Coronary artery (tissue), 2 donors: ENCODE measurements around the gene FAM135A.
"Not testable (repeated sequence)": the region's sequence is repeated elsewhere in the genome, so short reads cannot be mapped to it uniquely, and the experiment has no call there.

Experiments
- DNase-seq: peaks from one replicate; pipeline ENCODE4 v3.0.0-alpha.2; 2017; ENCODE audit warnings: low spot score
- H3K27ac ChIP-seq, 2 donors: fragments of 200-600 bp; sonication (generic); one replicate each; pipeline ENCODE4 v1.5.1; 2016 to 2019
- H3K4me3 ChIP-seq: fragments of 200-600 bp; sonication (generic); 2 replicates; pipeline ENCODE4 v1.5.1; 2016; ENCODE audit warnings: mild to moderate bottlenecking, moderate library complexity
- TF ChIP-seq, protein P1 (sequence below): fragments of 200-600 bp; sonication (generic); IDR thresholded peaks from one replicate; pipeline ENCODE4 v1.5.1; 2019; ENCODE audit warnings: antibody characterized with exemption

Gene FAM135A

DNA sequence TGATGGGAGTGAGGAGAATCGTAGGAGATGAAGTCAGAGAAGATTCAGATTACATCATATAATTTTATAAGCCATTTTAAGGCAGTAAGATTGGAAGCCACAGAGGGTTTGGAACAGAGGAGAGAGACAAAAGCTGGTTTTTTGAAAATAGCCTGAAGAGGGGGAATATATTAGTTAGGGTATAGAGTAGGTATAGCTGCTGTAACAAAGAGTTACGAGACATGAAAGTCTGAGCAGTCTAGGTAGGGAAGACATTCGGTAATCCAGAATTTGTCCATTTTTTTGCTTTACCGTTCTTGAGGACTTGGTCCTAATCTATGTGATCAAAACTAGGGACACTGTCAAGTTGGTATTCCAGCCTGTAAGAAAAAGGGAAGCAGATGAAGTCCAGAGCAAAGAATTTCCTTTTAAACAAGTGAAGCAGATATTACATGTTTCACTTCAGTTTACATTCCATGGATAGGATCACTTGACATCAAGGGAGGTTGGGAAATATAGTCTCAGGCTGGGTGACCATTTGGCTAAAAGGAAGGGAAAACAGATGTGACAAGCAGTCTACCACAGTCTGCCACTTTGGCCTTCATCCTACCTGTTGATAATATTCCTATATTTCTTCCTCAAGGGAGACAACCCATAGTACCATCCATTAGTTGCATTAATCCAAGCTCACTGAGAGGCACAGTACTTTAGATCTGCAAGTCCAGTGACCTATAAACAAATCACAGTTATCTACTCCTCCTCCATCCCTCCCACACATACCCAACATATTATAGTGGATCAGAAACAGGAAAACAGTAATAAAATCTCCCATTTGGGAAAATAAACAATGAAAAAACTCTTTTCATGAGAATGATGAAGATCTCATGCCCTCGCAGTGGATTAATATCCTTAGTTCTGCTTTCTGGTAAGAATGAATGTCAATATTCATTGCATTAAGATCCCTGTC, 10.2 kb downstream of the FAM135A start:
- Histone ChIP-seq H3K27ac (no peak overlapping the region), H3K4me3 (no peak overlapping the region)
- TF ChIP-seq, protein P1, sequence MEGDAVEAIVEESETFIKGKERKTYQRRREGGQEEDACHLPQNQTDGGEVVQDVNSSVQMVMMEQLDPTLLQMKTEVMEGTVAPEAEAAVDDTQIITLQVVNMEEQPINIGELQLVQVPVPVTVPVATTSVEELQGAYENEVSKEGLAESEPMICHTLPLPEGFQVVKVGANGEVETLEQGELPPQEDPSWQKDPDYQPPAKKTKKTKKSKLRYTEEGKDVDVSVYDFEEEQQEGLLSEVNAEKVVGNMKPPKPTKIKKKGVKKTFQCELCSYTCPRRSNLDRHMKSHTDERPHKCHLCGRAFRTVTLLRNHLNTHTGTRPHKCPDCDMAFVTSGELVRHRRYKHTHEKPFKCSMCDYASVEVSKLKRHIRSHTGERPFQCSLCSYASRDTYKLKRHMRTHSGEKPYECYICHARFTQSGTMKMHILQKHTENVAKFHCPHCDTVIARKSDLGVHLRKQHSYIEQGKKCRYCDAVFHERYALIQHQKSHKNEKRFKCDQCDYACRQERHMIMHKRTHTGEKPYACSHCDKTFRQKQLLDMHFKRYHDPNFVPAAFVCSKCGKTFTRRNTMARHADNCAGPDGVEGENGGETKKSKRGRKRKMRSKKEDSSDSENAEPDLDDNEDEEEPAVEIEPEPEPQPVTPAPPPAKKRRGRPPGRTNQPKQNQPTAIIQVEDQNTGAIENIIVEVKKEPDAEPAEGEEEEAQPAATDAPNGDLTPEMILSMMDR, result no peak
- DNase-seq, result no peak

DNA sequence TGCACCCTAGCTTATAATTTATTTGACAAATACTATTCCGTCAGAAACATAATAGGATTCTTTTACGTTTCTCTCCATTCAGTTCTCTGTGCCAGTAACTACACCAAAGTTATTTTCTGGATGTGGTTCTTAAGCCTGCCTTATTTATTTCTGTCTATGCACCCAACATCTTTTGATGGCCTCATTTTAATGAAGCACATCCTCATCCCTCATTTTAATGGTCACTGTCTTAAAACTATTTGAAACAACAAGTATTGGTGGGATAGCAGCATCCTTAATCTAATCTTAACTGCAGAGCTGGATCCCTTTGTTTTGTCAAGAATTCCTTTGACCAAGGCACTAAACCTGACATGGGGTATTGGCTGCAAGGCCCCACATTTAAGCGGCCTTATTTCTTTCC, 11.0 kb downstream of the FAM135A start:
- DNase-seq, result no peak
- H3K27ac ChIP-seq, result no peak overlapping the region
- H3K4me3 ChIP-seq, result no peak overlapping the region
- TF ChIP-seq, protein P1, result no peak

DNA sequence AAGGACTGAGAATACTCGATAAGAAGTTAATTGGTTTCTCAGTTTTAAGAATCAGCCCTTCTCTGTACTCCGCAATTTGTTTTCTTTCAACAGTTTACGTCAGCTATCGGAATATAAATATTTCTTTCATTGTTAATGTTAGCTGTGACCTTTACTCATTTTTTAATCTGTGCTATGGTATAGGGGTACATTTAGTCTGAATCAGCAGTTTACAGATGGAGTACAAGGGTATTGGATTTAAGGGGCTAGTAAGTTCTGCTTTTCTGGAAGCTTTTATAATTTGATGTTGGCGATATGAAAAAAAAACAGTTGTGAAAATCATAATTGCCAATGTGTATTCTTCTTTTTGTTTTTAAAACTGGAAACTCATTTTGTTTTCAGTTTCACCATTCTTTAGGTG, 23.0 kb downstream of the FAM135A start:
- Histone ChIP-seq H3K27ac (no peak overlapping the region), H3K4me3 (no peak overlapping the region)
- TF ChIP-seq, protein P1, result no peak
- no peak for DNase-seq

DNA sequence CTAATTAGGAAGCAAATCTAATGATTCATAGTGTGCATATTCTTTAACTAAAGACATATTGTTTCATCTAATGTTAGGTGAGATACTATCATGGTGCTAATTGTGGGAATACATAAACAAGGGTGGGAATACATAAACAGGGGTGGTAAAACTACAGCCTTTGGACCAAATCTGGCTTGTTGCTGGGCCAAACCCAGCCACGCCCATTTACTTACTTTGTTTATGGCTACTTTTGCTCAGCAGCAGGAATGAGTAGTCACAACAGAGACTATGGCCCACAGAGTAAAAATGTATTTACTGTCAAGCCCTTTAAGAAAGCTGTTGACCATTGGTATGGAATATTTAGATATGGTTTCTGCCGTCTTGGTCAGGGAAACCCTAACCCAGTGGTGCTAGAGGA, 31.7 kb downstream of the FAM135A start:
- TF ChIP-seq, protein P1, result no peak
- DNase-seq, result no peak
- no peak overlapping the region for H3K27ac ChIP-seq
- no peak overlapping the region for H3K4me3 ChIP-seq

DNA sequence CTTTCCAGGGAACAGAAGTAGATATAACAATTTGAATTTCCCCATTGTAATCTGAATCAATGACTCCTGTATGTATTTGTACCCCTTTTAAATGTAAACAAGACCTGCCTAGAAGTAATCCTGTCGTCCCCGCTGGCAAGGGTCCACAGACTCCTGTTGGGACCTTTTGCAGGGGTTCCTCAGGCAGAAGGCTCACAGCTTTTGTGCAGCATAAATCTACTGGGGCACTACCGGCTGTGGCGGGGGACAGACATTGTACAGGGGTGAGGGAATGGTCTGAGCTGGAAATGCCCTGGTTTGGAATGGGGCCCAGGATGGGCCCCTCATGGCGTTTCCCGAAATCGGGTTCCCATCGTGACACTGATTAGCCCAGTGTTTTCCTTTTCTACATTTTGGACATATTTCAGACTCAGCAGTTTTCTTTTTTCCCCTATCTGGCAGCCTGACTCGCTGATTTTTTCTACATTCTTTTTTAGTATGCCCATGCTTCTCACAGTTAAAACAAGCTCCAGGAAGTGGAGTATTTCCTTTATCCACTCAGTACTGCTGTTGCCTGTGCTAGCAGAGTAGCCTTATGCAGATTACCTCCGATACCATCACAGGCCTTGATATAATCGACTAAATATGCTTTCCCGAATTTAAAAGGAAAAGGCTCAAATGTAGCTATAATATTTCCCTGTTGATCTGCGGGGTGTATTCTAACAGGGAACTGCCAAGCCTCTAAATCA, 34.2 kb downstream of the FAM135A start:
- DNase-seq, result not testable (repeated sequence)
- peak overlapping the region in 1 of 2 donors; percentile 10 for H3K27ac ChIP-seq
- peak overlapping the region; percentile 50 for H3K4me3 ChIP-seq

DNA sequence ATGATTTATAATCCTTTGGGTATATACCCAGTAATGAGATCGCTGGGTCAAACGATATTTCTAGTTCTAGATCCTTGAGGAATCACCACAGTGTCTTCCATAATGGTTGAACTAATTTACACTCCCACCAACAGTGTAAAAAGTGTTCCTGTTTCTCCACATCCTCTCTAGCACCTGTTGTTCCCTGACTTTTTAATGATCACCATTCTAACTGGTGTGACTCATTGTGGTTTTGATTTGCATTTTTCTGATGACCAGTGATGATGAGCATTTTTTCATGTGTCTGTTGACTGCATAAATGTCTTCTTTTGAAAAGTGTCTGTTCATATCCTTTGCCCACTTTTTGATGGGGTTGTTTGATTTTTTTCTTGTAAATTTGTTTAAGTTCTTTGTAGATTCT, 40.6 kb downstream of the FAM135A start:
- not testable (repeated sequence) for H3K27ac ChIP-seq, DNase-seq, H3K4me3 ChIP-seq

DNA sequence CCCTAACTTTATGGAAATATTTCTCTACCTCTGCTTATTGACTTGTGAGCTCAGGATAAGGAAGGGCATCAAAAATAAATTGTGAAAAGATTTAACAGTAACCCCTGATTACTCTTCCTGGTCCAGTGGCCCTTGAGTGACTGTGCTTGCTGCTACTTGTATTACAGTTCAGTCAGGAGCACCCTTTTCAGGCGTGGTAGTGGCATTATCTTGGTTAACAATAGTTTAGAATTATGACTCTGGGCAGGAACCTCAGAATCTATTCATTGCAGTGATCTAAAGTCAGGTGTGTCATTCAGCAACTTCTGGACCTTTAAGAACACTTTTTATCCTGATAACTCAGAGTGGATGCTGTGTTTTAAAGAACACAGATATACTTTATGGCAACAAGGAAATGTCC, 43.4 kb downstream of the FAM135A start:
- DNase-seq, result no peak
- H3K4me3 ChIP-seq, result no peak overlapping the region
- H3K27ac ChIP-seq, result no peak overlapping the region
- TF ChIP-seq, protein P1, result no peak

DNA sequence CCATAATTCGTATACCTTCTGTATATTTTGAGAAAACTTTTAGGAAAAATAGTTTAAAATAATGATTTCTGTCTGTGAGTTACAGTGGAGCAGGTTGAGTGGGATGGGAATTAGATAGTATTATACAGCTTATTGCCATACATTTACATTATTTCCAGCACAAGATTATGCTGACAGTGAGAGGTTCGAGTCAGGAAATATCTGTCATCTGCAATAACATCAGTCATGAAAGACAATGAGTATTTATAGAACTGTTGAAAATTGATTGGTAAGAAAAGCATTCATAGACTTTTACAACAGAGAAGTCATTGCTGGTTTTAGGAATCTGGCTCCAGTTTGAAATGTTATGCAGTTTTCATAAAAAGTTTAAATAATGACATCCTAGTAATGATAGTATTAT, 45.9 kb downstream of the FAM135A start:
- DNase-seq, result no peak
- Histone ChIP-seq H3K27ac (no peak overlapping the region), H3K4me3 (no peak overlapping the region)
- TF ChIP-seq, protein P1, result no peak

DNA sequence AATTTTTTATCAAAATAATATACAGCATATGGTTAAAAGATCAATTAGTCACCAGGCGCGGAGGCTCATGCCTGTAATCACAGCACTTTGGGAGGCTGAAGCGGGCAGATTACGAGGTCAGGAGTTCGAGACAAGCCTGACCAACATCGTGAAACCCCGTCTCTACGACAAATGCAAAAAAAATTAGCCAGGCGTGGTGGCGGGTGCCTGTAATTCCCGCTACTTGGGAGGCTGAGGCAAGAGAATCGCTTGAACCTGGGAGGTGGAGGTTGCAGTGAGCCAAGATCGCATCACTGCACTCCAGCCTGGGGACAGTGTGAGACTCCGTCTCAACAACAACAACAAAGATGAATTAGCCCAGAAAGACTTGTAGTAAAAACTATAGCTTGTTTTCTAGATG, 46.4 kb downstream of the FAM135A start:
- DNase-seq, H3K27ac ChIP-seq, H3K4me3 ChIP-seq: not testable (repeated sequence)
